Lung (tissue), 12 donors: Measurements from ENCODE around the gene PPP4C. TPM values are rescaled to one million over a fixed set of nuclear protein-coding genes. Genes with fewer than 3 reads are reported as not detected.

Experiments
- ATAC-seq: fragments of 200-7000 bp; cut with Tn5 transposase; one replicate; pipeline ENCODE4 v1.9.1; 2020; ENCODE audit warnings: moderate number of reproducible peaks; ENCODE audit not compliant: insufficient read depth, low FRiP score
- DNase-seq, 3 donors: peaks; one replicate each; pipeline ENCODE4 v3.0.0-alpha.2; 2013 to 2017
- H3K27ac ChIP-seq, 2 donors: one replicate each; pipeline ENCODE4 v1.5.1; 2013; ENCODE audit warnings: mild to moderate bottlenecking in 2 of 2, moderate library complexity in 2 of 2, control low read depth in 1 of 2, inconsistent platforms in 1 of 2, low read depth in 1 of 2, low read length in 1 of 2
- H3K27me3 ChIP-seq, 3 donors: one replicate each; pipeline ENCODE4 v1.5.1; 2013; ENCODE audit warnings: low read length in 2 of 3; ENCODE audit not compliant: control insufficient read depth in 3 of 3, insufficient read depth in 3 of 3
- H3K36me3 ChIP-seq, 4 donors: one replicate each; pipeline ENCODE4 v1.5.1; 2013; ENCODE audit warnings: low read length in 4 of 4, mild to moderate bottlenecking in 1 of 4, moderate library complexity in 1 of 4; ENCODE audit not compliant: control insufficient read depth in 4 of 4, insufficient read depth in 4 of 4
- H3K4me1 ChIP-seq, 5 donors: one replicate each; pipeline ENCODE4 v1.5.1; 2013; ENCODE audit warnings: low read length in 5 of 5, mild to moderate bottlenecking in 2 of 5, moderate library complexity in 1 of 5; ENCODE audit not compliant: control insufficient read depth in 5 of 5, insufficient read depth in 5 of 5
- H3K4me3 ChIP-seq: one replicate; pipeline ENCODE4 v1.5.1; 2013; ENCODE audit warnings: mild to moderate bottlenecking, control low read depth, moderate library complexity
- H3K9ac ChIP-seq, 2 donors: one replicate each; pipeline ENCODE4 v1.5.1; 2013; ENCODE audit warnings: low read length in 2 of 2, control low read depth in 1 of 2; ENCODE audit not compliant: insufficient read depth in 1 of 2
- H3K9me3 ChIP-seq, 4 donors: one replicate each; pipeline ENCODE4 v1.5.1; 2013; ENCODE audit warnings: low read length in 3 of 4, mild to moderate bottlenecking in 1 of 4, moderate library complexity in 1 of 4; ENCODE audit not compliant: control insufficient read depth in 4 of 4, insufficient read depth in 3 of 4
- CTCF ChIP-seq: IDR thresholded peaks from 2 replicates; pipeline ENCODE4 v1.5.1; 2012; ENCODE audit warnings: mild to moderate bottlenecking; ENCODE audit errors: control extremely low read depth, extremely low read depth
- WGBS, 2 donors: extraction: QIAGEN DNeasy Blood & Tissue Kit; methylation state at CpG; one replicate each; pipeline ENCODE4 v1.1.7; 2013; 5-methylcytosine and 5-hydroxymethylcytosine counted together
- polyA plus RNA-seq, 2 donors: library from polyadenylated mRNA; stranded (reverse); fragments of 200-250 nt; gene quantifications; one replicate each; pipeline ENCODE4 v1.2.1, GENCODE V29; 2013
- total RNA-seq, 2 donors: library from RNA; depleted of rRNA in 1 of 2; stranded (reverse); fragments of >200 nt in 1 of 2; gene quantifications; one replicate each; pipeline ENCODE4 v1.2.1, GENCODE V29; 2014 to 2021
- donor health status: control.
- donor health status: control.
- donor health status: Bipolar disorder and iron deficiency.
- donor health status: healthy.
- donor health status: DM: yes; HTN: yes; CAD: no.

The PPP4C gene
- total and polyA plus RNA-seq, 4 donors = 51.7 to 143 (median 102) TPM

GRCh38 chr16:30065102-30065942 is 10.5 kb upstream of the PPP4C start, which contains the start of gene ALDOA:
ALDOA (plus strand) TSS chr16:30065760; CDS start chr16:30066898, 1,138 bp downstream.
- WGBS, 2 donors = 0% methylated on average over 72 to 99 of the region's 99 CpGs
- DNase-seq (peak; percentile 98 to 99 (median 99)), ATAC-seq (peak; percentile 93)
- Histone ChIP-seq H3K4me1 (peaks cover 7 to 31% (median 20%) of the 10 kb centered on the region in 5 donors), H3K4me3 (peak within 1 kb of the TSS; percentile 96), H3K27ac (peak within 1 kb of the TSS; percentile 97 to 99), H3K36me3 (peaks cover 11 to 32% (median 29%) of the 10 kb centered on the region in 4 donors), H3K9me3 (no peaks in the 10 kb centered on the region), H3K27me3 (no peaks in the 10 kb centered on the region), H3K9ac (peak within 1 kb of the TSS; percentile 83 to 89)
- no peak for TF ChIP-seq CTCF

GRCh38 chr16:30065943-30066760 is 9.6 kb upstream of the PPP4C start:
- Histone ChIP-seq H3K9ac (peak overlapping the region; percentile 69 to 89), H3K27ac (peak overlapping the region; percentile 95 to 99), H3K4me1 (peaks cover 7 to 24% (median 12%) of the 10 kb centered on the region in 5 donors), H3K27me3 (no peaks in the 10 kb centered on the region), H3K4me3 (peak overlapping the region; percentile 96), H3K36me3 (peaks cover 14 to 36% (median 31%) of the 10 kb centered on the region in 4 donors), H3K9me3 (no peaks in the 10 kb centered on the region)
- WGBS, 2 donors = 1% methylated on average over 37 to 44 of the region's 44 CpGs
- ATAC-seq (peak; percentile 12), DNase-seq (peak; percentile 32 to 72 (median 34))
- no peak for TF ChIP-seq CTCF

GRCh38 chr16:30066761-30067583 is 8.8 kb upstream of the PPP4C start:
- Histone ChIP-seq H3K4me1 (peaks cover 7 to 24% (median 12%) of the 10 kb centered on the region in 5 donors), H3K9me3 (no peaks in the 10 kb centered on the region), H3K4me3 (peak overlapping the region; percentile 96), H3K27me3 (no peaks in the 10 kb centered on the region), H3K36me3 (peaks cover 14 to 42% (median 32%) of the 10 kb centered on the region in 4 donors), H3K9ac (peak overlapping the region; percentile 69 to 89), H3K27ac (peak overlapping the region; percentile 95 to 99)
- 61 to 69% methylated on average over 21 of the region's 21 CpGs for whole genome bisulfite sequencing, 2 donors
- DNase-seq (no peak), ATAC-seq (no peak)
- TF ChIP-seq CTCF = no peak
